ENCODE data around the gene ERICH4.

DNA sequence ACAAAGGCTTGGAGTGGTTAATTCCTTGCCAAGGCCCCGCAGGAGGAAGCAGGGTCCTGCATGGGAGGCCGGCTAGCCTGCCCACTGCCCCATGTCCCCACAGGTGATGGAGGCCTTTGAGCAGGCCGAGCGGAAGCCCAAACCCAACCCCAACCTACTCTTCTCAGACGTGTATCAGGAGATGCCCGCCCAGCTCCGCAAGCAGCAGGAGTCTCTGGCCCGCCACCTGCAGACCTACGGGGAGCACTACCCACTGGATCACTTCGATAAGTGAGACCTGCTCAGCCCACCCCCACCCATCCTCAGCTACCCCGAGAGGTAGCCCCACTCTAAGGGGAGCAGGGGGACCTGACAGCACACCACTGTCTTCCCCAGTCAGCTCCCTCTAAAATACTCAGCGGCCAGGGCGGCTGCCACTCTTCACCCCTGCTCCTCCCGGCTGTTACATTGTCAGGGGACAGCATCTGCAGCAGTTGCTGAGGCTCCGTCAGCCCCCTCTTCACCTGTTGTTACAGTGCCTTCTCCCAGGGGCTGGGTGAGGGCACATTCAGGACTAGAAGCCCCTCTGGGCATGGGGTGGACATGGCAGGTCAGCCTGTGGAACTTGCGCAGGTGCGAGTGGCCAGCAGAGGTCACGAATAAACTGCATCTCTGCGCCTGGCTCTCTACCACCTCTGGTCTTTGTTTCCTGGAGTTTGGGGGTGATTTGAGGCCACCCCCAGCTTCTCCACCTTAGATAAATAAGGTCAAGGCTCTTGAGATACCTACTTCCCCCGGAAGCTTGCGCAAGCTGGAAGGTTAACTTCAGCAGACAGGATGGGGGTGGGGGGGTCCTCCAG lies 18.4 kb upstream of the ERICH4 start:
- TF ChIP-seq, protein P1, sequence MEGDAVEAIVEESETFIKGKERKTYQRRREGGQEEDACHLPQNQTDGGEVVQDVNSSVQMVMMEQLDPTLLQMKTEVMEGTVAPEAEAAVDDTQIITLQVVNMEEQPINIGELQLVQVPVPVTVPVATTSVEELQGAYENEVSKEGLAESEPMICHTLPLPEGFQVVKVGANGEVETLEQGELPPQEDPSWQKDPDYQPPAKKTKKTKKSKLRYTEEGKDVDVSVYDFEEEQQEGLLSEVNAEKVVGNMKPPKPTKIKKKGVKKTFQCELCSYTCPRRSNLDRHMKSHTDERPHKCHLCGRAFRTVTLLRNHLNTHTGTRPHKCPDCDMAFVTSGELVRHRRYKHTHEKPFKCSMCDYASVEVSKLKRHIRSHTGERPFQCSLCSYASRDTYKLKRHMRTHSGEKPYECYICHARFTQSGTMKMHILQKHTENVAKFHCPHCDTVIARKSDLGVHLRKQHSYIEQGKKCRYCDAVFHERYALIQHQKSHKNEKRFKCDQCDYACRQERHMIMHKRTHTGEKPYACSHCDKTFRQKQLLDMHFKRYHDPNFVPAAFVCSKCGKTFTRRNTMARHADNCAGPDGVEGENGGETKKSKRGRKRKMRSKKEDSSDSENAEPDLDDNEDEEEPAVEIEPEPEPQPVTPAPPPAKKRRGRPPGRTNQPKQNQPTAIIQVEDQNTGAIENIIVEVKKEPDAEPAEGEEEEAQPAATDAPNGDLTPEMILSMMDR (IDR thresholded peaks at IDR 0.05): no peak
- no peak for TF ChIP-seq POLR2A (IDR thresholded peaks at IDR 0.05)

Data from tibial nerve (tissue), 3 donors.